ENCODE measurements around the gene TIMM23.

Gene TIMM23

GRCh38 chr10:46052791-46053375 lies 80.6 kb downstream of the TIMM23 start:
- Histone ChIP-seq H3K9me3 (ENCODE audit: control insufficient read depth, insufficient read depth, low read length) (no peaks in the 10 kb centered on the region), H3K4me1 (ENCODE audit: control insufficient read depth, insufficient read depth, low read length) (peaks cover 3% of the 10 kb centered on the region; the same call in 1 of the 2 replicates), H3K36me3 (ENCODE audit: control insufficient read depth, insufficient read depth, low read length) (no peaks in the 10 kb centered on the region), H3K27ac (ENCODE audit: low read length) (no peak overlapping the region), H3K27me3 (ENCODE audit: control insufficient read depth, insufficient read depth, low read length) (no peaks in the 10 kb centered on the region), H3K4me3 (ENCODE audit: low read length) (no peak overlapping the region)
- DNase-seq (ENCODE audit: low read depth, low spot score), result no peak
- no CpG with 5 or more reads among the region's 6 CpGs for WGBS (ENCODE audit: insufficient coverage, insufficient read length)
